GM06990 (cell line): ENCODE results near the gene DSCAM.

ENCODE experiments used
- DNase-seq: peaks from one replicate; pipeline ENCODE4 v3.0.0-alpha.2; 2011; ENCODE audit not compliant: insufficient read length; ENCODE audit errors: extremely low read depth
- H3K27me3 ChIP-seq: replicated peaks from 2 replicates; pipeline ENCODE4 v1.6.0; 2011; ENCODE audit warnings: low read length; ENCODE audit not compliant: control insufficient read depth, insufficient read depth
- H3K36me3 ChIP-seq: 2 replicates; pipeline ENCODE4 v1.5.1; 2011; ENCODE audit warnings: low read length; ENCODE audit not compliant: control insufficient read depth, insufficient read depth
- H3K4me3 ChIP-seq: replicated peaks from 2 replicates; pipeline ENCODE4 v1.5.1; 2011; ENCODE audit warnings: low read depth, mild to moderate bottlenecking, control low read depth, low read length
- TF ChIP-seq, protein P1 (sequence below): IDR thresholded peaks from 2 replicates; pipeline ENCODE4 v1.5.1; 2011; ENCODE audit warnings: low read length, control low read depth, mild to moderate bottlenecking, inconsistent platforms; ENCODE audit not compliant: insufficient read depth, poor library complexity, severe bottlenecking

Gene DSCAM

DNA sequence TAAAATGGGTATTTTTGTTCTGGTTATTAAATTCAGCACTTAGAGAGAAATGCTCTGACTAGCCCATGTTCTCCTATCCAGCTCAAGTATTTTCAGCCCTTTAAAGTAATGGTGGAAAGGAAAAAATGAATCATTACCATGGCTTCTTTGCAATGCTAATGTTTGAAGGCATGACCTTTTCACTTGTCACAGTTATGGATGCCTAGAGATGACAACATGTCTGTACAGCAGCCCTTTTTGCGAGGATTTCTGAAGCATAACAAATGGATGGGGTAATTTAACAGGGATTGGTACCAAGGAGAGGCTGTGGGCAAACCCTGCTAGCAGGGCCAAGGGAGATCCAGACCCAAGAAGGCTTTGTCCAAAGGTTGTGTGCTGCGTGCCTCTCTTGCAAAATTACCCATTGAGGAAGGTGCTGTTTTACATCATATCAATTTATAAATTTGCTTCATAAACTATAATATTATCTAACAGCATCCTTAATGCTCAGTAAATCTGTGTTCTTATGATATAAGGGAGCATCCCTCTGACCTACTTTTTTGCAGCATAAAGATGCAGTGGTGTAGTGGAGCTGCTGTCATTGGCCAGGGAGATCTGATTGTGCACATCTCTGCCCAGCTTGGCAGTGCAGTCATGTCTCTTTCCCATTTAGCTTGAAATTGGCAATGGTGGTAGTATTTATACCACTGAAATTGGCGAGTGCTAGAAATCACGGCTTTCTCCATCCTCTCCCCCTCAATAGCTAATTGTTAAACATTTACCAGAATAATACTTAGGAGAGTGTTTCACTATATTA is 652.6 kb downstream of the DSCAM start:
- TF ChIP-seq, protein P1, sequence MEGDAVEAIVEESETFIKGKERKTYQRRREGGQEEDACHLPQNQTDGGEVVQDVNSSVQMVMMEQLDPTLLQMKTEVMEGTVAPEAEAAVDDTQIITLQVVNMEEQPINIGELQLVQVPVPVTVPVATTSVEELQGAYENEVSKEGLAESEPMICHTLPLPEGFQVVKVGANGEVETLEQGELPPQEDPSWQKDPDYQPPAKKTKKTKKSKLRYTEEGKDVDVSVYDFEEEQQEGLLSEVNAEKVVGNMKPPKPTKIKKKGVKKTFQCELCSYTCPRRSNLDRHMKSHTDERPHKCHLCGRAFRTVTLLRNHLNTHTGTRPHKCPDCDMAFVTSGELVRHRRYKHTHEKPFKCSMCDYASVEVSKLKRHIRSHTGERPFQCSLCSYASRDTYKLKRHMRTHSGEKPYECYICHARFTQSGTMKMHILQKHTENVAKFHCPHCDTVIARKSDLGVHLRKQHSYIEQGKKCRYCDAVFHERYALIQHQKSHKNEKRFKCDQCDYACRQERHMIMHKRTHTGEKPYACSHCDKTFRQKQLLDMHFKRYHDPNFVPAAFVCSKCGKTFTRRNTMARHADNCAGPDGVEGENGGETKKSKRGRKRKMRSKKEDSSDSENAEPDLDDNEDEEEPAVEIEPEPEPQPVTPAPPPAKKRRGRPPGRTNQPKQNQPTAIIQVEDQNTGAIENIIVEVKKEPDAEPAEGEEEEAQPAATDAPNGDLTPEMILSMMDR: no peak
- H3K36me3 ChIP-seq: no peaks in the 10 kb centered on the region

GRCh38 chr21:40191616-40192015 is 655.3 kb downstream of the DSCAM start:
- H3K36me3 ChIP-seq: no peaks in the 10 kb centered on the region
- no peak overlapping the region for H3K4me3 ChIP-seq
- H3K27me3 ChIP-seq: no peaks in the 10 kb centered on the region
- DNase-seq: no peak
- TF ChIP-seq, protein P1: no peak

More for the DNA sequence above, 652.6 kb downstream of the DSCAM start:
- Histone ChIP-seq H3K4me3 (no peak overlapping the region), H3K27me3 (no peaks in the 10 kb centered on the region)
- DNase-seq: no peak

DNA sequence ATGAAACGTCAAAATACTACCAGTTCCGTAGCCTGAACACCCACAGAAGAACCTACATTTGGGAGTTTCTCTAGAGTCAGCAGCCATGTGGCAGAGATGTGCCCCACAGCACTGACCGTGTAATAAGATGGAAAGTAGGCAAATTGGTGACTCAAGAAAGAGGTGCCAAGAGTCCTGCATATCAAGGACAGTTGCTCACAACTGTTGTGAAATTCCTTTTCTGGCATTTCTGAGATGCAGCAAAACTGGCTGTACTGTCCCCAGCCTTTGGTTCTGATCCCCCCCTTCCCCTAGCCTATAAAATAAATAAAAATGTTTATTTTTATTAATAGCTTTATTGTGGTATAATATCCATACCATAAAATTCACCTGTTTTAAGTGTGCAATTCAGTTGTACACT is 655.8 kb downstream of the DSCAM start:
- no peak for DNase-seq
- TF ChIP-seq, protein P1: no peak
- Histone ChIP-seq H3K36me3 (no peaks in the 10 kb centered on the region), H3K27me3 (no peaks in the 10 kb centered on the region), H3K4me3 (no peak overlapping the region)

DNA sequence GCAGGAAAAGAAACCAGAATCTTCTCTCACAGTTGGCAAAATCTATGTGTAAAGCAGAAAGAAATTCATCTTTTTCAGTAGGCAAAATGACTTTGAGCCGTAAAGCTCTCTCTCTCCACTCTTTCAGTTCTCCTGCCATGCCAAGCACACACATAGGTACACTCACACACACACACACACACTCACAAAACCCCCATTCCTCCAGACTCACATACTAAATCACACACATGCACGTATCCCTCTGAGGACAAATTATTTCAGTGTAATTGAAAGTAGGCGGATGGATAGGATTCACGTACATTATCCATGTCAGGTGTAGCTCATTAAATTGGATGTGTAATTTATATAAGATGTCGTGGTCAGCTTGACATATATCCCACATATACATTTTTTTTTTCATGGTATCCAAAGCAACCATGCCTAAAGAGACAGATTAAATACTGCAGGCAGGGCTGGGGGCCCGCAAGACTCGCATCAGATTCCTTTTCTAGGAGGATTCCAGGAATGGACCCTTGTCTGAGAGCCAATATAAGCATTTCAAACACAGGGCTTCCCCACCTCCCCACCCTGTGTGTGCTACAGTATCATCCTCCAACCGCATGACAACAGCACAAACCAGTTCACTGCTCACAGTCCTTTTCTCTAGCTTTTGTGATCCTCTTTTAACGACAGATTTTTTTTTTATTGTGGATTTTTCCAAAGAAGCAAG is 658.9 kb downstream of the DSCAM start:
- DNase-seq: no peak
- TF ChIP-seq, protein P1: no peak
- no peaks in the 10 kb centered on the region for H3K27me3 ChIP-seq
- H3K36me3 ChIP-seq: no peaks in the 10 kb centered on the region
- no peak overlapping the region for H3K4me3 ChIP-seq

DNA sequence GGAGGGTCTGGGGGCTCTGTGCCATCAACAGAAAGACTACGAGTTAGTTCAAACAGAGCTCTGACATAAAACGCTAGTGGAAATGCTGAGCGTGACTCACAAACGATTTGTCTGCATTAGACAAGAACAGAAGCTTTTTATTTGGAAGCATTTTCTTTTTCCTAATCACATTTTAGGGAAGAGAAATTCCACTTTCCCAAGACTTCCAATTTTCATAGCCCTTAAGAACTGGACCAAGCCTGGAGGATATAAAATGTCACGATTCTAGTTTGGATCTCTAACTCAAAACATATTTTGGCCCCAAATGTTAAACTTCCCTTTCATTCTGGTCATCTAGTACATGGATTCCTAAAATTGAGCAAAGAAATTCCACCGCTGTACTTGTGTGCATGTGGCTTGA is 659.7 kb downstream of the DSCAM start:
- no peaks in the 10 kb centered on the region for H3K36me3 ChIP-seq
- H3K4me3 ChIP-seq: no peak overlapping the region
- TF ChIP-seq, protein P1: no peak
- no peak for DNase-seq
- no peaks in the 10 kb centered on the region for H3K27me3 ChIP-seq
